Ovary (tissue), 3 donors: Measurements from ENCODE around the gene TRIM10.

Experiments used
- POLR2A ChIP-seq: fragments of 450-650 bp; IDR thresholded peaks from one replicate; pipeline ENCODE4 v1.6.1; 2017; ENCODE audit warnings: antibody characterized with exemption, mild to moderate bottlenecking, moderate library complexity
- TF ChIP-seq, protein P1 (sequence below), 3 donors: fragments of 450-650 bp in 2 of 3; fragments of 200-600 bp in 1 of 3; IDR thresholded peaks; one replicate each; pipeline versions ENCODE4 v1.5.1 to v1.8.0; 2016 to 2022; ENCODE audit warnings: antibody characterized with exemption in 3 of 3, mild to moderate bottlenecking in 1 of 3
- donor health status: DM: no; HTN: no; CAD: no.

GRCh38 chr6:30157999-30158398, 3.0 kb downstream of the TRIM10 start:
- TF ChIP-seq, protein P1, sequence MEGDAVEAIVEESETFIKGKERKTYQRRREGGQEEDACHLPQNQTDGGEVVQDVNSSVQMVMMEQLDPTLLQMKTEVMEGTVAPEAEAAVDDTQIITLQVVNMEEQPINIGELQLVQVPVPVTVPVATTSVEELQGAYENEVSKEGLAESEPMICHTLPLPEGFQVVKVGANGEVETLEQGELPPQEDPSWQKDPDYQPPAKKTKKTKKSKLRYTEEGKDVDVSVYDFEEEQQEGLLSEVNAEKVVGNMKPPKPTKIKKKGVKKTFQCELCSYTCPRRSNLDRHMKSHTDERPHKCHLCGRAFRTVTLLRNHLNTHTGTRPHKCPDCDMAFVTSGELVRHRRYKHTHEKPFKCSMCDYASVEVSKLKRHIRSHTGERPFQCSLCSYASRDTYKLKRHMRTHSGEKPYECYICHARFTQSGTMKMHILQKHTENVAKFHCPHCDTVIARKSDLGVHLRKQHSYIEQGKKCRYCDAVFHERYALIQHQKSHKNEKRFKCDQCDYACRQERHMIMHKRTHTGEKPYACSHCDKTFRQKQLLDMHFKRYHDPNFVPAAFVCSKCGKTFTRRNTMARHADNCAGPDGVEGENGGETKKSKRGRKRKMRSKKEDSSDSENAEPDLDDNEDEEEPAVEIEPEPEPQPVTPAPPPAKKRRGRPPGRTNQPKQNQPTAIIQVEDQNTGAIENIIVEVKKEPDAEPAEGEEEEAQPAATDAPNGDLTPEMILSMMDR (IDR thresholded peaks at IDR 0.05), result no peak
- no peak for TF ChIP-seq POLR2A
